ENCODE measurements around the gene MCOLN3. TPM values are rescaled to one million over a fixed set of nuclear protein-coding genes. Genes with fewer than 3 reads are reported as not detected.

The MCOLN3 gene
- total and polyA plus RNA-seq, 2 of the 4 experiments (the other 2 are of a cell fraction): 0.03 TPM; not detected in 1

- Histone ChIP-seq H3K14ac (replicated peaks; ENCODE audit: low read depth, low read length) (no peak overlapping the region), H3K4me1 (ENCODE audit: control insufficient read depth, insufficient read depth, low read length) (peaks cover 2% of the 10 kb centered on the region; the same call in 1 of the 2 replicates), H3K56ac (ENCODE audit: extremely low read depth, insufficient read depth, low read length) (no peak overlapping the region), H4K20me1 (ENCODE audit: insufficient read depth, low read length) (no peaks in the 10 kb centered on the region), H3K4ac (ENCODE audit: low read depth, low read length) (no peak overlapping the region), H2AFZ (replicated peaks; ENCODE audit: low read length, poor library complexity) (no peak overlapping the region), H3K9ac (ENCODE audit: low read depth, low read length) (no peak overlapping the region), H3K9me3 (ENCODE audit: control insufficient read depth, insufficient read depth, low read length) (peaks cover 1% of the 10 kb centered on the region; the same call in 1 of the 2 replicates), H4K91ac (ENCODE audit: insufficient read depth, low read depth, low read length) (no peak overlapping the region), H3K4me2 (ENCODE audit: low read depth, low read length) (no peak overlapping the region), H2BK5ac (ENCODE audit: low read depth, low read length, poor library complexity, severe bottlenecking) (no peak overlapping the region), H3K79me1 (ENCODE audit: low read depth in 1 of 2, low read length in 2 of 2) (no peaks in the 10 kb centered on the region), H3K27me3 (ENCODE audit: control insufficient read depth, insufficient read depth, low read length) (peaks cover 49% of the 10 kb centered on the region), H3K9me1 (ENCODE audit: insufficient read depth, low read length) (no peaks in the 10 kb centered on the region), H2AK9ac (replicated peaks; ENCODE audit: low read depth, low read length, poor library complexity) (no peak overlapping the region), H3K4me3 (ENCODE audit: insufficient read depth, low read depth, low read length) (no peak overlapping the region), H2BK20ac (ENCODE audit: low read depth, low read length) (no peak overlapping the region), H2BK15ac (ENCODE audit: low read depth, low read length) (no peak overlapping the region), H3K27ac (ENCODE audit: insufficient read depth, low read length) (no peak overlapping the region), H4K5ac (ENCODE audit: low read depth, low read length) (no peak overlapping the region), H3K18ac (ENCODE audit: low read depth, low read length) (no peak overlapping the region), H2AK5ac (ENCODE audit: low read depth, low read length) (no peak overlapping the region), H4K8ac (ENCODE audit: low read depth in 2 of 2, low read length in 2 of 2) (no peak overlapping the region), H2BK120ac (ENCODE audit: low read depth, low read length) (no peak overlapping the region), H3K36me3 (ENCODE audit: control insufficient read depth, insufficient read depth, low read length) (no peaks in the 10 kb centered on the region), H3K23ac (ENCODE audit: low read depth, low read length) (no peak overlapping the region)
- intact Hi-C loops (cut with micrococcal nuclease): no loop called here
- TF ChIP-seq MXI1 (IDR thresholded peaks at IDR 0.05; ENCODE audit: borderline replicate concordance, low read depth, low read length): no peak
- TF ChIP-seq RCOR1 (IDR thresholded peaks at IDR 0.05; ENCODE audit: insufficient replicate concordance, low read length): no peak
- no peak for TF ChIP-seq SMC3 (IDR thresholded peaks at IDR 0.05; ENCODE audit: low read depth, low read length)
- TF ChIP-seq, protein P1, sequence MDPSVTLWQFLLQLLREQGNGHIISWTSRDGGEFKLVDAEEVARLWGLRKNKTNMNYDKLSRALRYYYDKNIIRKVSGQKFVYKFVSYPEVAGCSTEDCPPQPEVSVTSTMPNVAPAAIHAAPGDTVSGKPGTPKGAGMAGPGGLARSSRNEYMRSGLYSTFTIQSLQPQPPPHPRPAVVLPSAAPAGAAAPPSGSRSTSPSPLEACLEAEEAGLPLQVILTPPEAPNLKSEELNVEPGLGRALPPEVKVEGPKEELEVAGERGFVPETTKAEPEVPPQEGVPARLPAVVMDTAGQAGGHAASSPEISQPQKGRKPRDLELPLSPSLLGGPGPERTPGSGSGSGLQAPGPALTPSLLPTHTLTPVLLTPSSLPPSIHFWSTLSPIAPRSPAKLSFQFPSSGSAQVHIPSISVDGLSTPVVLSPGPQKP (IDR thresholded peaks at IDR 0.05; ENCODE audit: borderline replicate concordance, low read depth, low read length): no peak
- no peak for TF ChIP-seq CEBPB (IDR thresholded peaks at IDR 0.05; ENCODE audit: low read depth, low read length)
- TF ChIP-seq MAZ (IDR thresholded peaks at IDR 0.05; ENCODE audit: borderline replicate concordance, low read depth, low read length): no peak
- no peak for TF ChIP-seq NFE2L2 (IDR thresholded peaks at IDR 0.05; ENCODE audit: low read depth, low read length)
- no peak for TF ChIP-seq CTCF (conservative IDR thresholded peaks at IDR 0.05; ENCODE audit: low read depth, low read length)
- TF ChIP-seq BHLHE40 (IDR thresholded peaks at IDR 0.05; ENCODE audit: low read depth, low read length): no peak
- TF ChIP-seq, protein P2, sequence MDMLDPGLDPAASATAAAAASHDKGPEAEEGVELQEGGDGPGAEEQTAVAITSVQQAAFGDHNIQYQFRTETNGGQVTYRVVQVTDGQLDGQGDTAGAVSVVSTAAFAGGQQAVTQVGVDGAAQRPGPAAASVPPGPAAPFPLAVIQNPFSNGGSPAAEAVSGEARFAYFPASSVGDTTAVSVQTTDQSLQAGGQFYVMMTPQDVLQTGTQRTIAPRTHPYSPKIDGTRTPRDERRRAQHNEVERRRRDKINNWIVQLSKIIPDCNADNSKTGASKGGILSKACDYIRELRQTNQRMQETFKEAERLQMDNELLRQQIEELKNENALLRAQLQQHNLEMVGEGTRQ (IDR thresholded peaks at IDR 0.05; ENCODE audit: low read depth, low read length): no peak
- TF ChIP-seq CHD1 (IDR thresholded peaks at IDR 0.05; ENCODE audit: low read depth, low read length): no peak
- TF ChIP-seq RFX5 (IDR thresholded peaks at IDR 0.05; ENCODE audit: low read depth, low read length): no peak
- no peak for TF ChIP-seq POLR2A (IDR thresholded peaks at IDR 0.05; ENCODE audit: low read depth, low read length)
- no peak for TF ChIP-seq RAD21 (IDR thresholded peaks at IDR 0.05; ENCODE audit: low read length)
- TF ChIP-seq MAFK (IDR thresholded peaks at IDR 0.05; ENCODE audit: low read depth, low read length): no peak
- in situ Hi-C loops (cut with MboI; ENCODE audit: low sequenced_read_pairs): no loop called here
- dilution Hi-C loops (cut with HindIII; ENCODE audit: low sequenced_read_pairs, unreplicated experiment): no loop called here
- WGBS, 2 experiments (ENCODE audit: extremely low coverage in 2 of 2, insufficient read length in 1 of 2): 100% methylated on average over 1 of the region's 10 CpGs; no CpG with 5 or more reads in 1 of the 2 experiments
- DNase-seq (no peak), ATAC-seq (ENCODE audit: low read depth) (no peak)
- POLR2A ChIA-PET (ENCODE audit: unreplicated experiment): no interaction called here
- no TSS peak for BruUV-seq (replicated peaks)
- CTCF ChIA-PET: no interaction called here
These were observed 52.6 kb downstream of the MCOLN3 start for GRCh38 chr1:84995484-84996334.

Data from IMR-90 (cell line).